HTR-8/SVneo (cell line): ENCODE measurements around the gene CTDP1.

Source experiments
- DNase-seq: peaks from one replicate; pipeline ENCODE4 v3.0.0; 2011; ENCODE audit warnings: low spot score, mixed read lengths; ENCODE audit not compliant: insufficient read length
- FAIRE-seq: peaks from 2 replicates; lab custom pipeline; 2011; peaks lifted over from hg19 to GRCh38; lab: Jason Lieb, UNC

Gene CTDP1

DNA sequence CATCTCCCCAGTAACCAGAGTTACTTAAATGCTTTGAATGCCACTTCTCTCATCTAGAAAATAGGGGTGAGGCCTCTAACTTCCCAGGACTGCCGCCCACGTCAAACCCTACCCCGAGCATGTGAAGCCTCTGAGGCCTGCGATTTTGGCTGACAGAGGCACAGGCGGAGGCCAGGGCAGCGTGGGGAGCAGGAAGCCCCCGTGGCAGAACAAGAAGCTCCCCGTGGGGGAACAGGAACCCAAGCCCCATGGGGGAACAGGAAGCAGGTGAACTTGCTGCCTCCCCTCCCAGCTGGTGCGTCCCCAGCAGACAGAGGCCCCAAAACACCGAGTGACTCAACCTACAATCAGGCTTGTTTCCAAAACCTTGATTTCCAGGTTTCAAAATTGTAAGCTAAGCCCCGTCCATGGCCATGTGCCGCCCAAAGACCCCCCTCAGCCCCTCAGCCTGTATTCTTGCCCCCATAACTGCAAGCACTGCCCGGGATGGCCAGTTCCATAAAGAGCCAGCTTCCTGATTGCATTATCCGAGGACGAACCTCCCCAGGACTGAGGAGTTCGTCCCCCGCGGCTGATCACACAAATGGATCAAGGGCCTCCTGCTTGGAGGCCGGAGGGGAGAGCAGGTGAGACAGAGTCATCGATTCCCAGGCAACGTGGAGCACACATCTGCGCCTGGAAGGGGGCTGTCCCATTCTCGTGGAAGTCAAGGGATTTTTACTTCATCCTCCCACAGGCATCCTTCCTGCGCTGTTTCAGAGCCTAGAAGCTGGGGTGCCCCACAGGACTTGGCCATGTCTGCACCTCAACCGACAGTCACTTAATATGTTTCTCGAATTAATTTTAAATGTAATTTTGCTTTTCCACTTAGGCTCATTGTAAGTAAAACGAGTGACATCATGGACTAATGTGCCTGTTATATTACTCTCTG, 36.3 kb upstream of the CTDP1 start:
- FAIRE-seq (no peak), DNase-seq (no peak)

DNA sequence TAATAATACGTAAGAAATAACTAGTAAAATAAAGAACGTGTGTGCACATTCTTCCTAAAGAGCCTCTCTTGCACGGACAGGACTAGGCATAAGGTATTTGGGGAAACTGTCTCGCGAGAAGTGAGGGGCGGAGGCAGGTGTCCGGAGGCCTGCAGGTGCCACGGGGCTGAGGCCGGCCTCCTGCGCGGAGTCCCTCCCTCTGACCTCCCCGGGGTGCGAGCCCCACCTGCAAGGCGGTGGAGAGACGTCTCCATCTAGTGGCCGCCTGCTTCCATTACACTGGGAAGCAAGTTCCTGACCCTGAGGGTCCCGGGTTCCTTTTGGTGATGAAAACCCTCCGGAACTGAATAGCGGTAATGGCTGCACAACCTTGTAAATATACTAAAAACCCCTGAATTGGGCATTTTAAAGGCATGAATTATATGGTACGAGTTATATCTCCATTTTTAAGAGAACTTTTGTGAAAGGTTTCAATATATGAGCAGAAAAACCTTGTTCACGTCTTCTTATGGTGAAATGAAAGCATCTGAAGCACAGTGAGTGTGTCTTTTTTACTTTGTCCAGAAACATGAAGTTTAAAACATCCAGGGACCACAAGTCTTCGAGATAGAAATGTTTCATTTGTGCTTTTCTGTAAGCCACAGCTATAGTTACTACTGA, 35.5 kb upstream of the CTDP1 start:
- FAIRE-seq (no peak), DNase-seq (peak; percentile 64)

DNA sequence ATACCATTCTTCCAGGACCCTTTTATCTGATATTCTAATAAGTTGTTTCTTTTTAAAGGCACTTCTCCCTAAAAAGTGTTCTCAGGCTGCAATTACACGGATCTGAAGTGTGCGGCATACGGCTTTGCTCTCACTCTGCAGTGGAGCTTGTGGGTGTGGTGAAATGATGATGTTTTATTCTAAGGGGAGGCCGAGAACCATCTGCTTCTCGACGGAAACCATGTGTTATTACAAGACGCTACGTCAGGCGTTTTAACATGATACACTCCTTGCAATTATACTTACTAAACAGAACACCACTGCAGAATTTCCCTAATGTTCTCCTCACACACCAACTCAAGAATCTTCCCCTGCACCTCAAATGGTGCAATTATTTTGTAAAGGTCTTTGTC, 34.9 kb upstream of the CTDP1 start:
- DNase-seq (no peak), FAIRE-seq (no peak)

DNA sequence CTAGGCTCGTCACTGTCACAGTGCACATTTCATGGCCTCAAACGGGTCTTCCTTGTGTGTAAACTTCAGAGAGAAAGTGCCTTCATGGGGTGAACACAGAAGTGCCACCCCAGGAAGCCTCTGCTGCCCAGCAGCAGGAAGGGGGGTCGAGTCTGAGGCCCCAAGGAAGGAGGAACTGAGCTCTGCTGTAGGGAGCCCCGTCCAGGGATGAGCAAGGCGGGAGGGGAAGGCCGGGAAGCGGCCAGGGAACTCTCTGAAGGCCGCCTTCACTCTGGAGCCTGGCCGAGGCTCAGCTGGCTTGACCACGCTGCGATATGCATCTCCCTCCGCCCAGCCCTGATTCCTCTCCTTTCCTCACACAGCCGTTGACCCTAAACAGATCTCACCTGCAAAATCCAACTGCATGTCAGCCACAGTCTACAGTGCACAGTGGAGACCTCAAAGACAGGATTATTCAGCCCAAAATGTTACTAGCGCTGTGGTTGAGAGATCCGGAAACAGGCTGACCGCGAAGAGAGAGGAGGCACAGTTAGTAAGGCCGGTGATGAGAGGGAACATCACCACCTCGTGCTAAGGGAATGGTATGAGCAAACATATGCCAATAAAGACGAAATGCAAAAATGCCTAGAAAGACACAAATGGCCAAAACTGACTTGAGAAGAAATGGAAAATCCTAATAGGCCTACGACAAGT, 34.2 kb upstream of the CTDP1 start:
- DNase-seq, result no peak
- no peak for FAIRE-seq

DNA sequence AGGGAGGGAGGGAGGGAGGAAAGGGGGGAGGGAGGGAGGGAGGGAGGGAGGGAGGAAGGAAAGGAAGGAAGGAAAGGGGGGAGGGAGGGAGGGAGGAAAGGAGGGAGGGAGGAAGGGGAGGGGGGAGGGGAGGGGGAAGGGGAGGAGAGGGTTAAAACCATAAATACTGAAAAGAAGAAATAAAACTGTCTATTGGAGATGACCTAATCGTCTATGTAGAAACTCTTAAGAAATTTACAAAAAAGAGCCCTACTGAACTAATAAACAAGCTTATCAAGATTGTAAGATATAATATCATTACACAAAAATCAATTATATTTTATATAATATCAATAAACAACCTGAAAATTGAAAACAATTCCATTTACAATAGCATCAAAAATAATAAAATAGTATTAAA, 32.3 kb upstream of the CTDP1 start:
- no peak for DNase-seq
- no peak for FAIRE-seq

DNA sequence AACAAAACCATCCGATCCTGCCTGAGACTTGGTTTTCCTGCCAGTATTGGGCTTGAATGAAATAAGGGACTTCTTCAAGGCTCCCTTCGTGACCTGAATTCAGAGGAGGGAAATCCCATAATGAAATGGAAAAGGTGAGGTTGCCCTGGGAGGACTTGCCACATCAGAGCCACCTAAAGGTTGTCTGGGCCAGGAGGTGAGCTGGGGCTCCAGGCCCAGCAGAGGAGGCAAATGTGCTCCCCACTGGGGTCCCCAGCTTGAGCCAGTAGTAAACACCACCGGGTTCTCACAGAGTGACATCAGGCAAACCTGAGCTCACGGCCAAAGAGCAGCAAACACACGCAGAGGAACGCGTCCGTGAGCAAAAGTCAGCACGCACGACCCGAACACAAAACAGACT, 28.6 kb upstream of the CTDP1 start:
- FAIRE-seq (no peak), DNase-seq (no peak)

DNA sequence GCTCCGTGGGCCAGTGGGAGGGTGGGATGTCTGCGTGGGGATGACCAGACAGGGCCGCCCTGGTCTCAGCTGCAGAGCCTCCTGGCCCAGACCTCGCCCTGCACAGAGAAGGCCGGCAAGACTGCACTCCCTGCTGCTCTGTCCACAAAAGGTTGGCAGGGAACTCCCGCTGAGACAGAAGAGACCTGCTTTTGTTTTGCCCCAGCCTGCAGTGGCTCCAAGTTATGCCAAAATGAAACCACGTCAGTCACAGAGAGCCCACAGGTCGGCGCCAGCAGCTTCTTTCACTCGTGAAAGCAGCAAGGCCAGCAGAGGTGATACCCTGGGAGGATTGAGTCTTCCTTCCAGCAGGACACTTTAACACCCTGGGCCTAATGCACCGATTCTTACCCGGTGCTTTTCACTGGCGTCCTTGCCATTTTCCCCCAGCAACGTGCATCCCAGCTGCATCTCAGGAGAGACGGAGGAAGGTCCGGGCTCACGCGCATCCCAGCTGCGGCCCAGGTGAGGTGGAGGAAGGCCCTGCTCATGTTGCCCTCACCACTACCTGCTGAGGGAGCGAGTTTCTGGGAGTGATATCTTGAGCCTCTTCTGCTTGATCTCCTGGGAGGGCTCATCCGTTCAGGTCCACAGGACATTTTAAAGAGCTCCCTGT, 22.1 kb upstream of the CTDP1 start:
- DNase-seq (no peak), FAIRE-seq (no peak)

DNA sequence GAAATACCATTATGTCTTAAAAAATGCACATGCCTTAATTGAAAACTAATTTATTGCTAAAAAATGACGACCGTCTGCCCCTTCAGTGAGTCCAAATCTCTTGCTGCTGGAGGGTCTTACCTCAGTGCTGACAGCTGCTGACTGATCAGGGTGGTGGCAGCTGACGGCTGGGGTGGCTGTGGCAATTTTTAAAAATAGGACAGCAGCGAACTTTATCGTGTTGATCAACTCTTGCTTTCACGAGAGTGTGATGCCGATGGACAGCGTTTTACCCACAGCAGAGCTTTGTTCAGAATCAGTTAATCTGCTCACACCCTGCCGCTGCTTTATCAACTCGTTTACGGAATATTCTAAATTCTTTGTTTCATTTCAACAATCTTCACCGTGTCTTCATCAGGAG, 21.2 kb upstream of the CTDP1 start:
- FAIRE-seq (no peak), DNase-seq (no peak)

DNA sequence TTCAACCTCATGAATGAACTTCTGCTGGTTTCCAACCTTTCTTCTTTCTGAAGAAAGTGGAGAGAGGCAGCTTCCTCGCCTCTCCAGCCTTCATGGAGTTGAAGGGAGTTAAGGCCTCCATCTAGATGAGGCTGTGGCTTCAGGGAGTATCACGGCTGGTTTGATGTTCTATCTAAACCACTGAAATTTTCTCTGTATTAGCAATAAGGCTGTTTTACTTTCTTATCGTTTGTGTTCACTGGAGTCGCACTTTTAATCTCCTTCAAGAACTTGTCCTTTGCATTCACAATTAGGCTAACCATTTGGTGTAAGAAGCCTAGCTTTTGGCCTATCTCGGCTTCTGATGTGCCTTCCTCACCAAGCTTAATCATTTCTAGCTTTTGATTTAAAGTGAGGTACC, 19.9 kb upstream of the CTDP1 start:
- DNase-seq, result no peak
- no peak for FAIRE-seq

DNA sequence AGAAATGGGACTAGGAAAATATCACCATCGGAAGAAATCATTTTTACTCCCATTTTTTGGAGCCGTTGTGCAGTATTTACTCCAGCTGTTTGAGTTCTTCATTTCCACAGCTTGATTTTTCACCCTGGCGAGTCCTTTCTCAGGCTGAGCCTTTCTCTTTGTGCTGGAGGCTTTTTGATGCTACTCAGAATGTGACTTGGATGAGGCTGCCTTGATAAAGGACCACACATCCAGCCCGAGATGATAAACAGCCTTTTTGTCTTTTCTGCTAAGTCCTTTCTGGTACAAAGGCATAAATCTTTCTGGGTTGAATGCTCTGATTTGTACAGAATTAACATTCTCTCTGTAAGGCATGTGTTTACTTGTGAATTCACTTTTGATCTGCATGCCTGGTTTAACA, 17.6 kb upstream of the CTDP1 start:
- no peak for FAIRE-seq
- DNase-seq, result no peak

DNA sequence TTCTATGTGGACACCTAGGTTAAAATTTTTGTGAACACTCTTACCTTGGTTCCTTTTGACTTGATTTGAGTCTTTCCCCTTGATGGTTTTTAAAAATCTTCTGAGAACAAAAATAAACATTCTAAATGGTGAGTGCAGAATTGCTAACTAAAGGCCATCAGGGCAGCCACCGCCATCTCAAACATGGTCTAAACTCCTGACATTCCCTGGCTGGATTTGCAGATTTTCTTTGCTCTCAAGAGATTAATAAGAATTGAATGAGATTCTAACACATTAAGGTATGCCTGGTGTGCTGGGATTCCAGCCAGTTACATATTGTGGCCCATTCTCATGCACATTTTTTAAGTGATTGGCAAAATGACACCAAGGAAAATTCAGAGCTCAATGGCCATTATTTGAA, 17.2 kb upstream of the CTDP1 start:
- FAIRE-seq (no peak), DNase-seq (no peak)

DNA sequence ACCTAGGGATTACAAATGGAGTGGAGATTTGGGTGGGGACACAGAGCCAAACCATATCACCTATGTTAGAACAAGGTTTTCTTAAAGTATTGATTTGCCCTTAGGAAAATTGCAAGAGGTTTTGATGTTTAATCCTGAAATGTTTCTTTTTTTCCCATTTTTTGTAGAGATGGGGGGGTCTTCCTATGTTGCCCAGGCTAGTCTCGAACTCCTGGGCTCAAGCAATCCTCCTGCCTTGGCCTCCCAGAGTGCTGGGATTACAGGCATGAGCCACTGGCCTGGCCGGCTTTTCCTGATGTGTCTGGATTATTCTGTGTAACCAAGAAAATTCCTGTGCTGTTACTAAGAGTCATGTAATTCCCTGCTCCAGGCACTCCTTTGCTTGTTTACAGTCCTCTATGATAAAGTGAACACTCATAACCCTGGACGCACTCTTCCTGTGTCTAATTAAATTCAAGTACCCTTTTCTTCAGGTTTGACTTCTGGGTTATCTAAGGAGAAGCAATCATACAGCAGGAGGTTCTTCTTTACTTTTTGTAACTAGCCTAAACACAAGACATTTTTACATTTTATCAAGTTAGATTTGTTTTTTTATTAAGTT, 15.0 kb upstream of the CTDP1 start:
- DNase-seq (peak; percentile 15), FAIRE-seq (no peak)

DNA sequence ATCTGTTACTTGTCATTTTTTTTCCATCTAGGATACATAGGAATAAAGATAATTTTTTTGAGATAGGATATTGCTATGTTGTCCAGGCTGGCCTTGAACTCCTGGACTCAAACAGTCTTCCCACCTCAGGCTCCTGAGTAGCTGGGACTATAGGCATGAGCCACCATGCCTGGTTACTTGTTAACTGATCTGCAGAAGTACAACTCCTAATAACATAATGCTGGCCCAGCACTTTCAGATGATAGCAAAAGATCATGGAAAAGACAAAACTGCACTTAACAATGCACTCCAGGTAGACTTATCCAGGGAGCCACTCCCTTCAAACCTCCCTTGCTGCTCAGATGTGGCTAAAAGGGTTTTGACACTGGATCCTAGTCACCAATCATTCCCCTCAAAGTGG, 11.4 kb upstream of the CTDP1 start:
- FAIRE-seq, result no peak
- no peak for DNase-seq

DNA sequence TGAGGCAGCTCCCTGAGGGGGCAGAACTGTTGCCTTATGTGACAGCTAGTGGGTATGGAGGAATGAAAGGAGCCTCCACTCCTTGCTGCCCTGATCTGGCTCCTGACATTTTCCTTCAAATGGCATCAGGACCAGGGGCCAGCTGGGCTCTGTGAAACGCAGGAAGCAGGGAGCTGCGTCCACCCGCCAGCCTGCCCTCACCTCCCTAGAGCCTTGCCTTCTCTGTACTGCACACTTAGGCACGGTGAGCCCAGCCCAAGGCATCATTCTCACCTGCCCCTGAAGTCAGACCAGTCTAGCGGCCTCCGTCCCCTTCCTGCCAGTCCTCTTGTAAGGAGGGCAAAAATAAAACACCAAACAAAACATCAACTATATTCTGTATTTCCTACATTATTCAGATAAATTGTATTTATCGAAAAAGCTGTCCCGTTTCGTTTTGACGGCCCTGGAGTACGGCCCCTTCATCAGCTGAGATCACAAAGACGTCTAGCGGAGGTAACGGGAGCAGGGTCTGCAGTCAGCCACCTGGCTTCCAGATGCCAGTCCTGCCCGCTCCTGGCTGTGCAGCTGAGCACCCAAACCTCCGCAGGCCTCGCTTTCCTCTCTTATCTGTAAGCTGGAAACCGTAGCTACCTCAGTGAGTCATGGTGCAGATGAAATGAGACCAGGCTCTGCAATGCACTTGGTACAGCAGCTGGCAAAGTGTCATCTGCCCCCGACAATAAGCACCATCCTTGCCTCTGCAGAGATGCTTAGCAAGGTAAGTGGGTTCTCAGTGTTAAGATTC, 6.9 kb upstream of the CTDP1 start:
- FAIRE-seq, result no peak
- DNase-seq, result no peak

DNA sequence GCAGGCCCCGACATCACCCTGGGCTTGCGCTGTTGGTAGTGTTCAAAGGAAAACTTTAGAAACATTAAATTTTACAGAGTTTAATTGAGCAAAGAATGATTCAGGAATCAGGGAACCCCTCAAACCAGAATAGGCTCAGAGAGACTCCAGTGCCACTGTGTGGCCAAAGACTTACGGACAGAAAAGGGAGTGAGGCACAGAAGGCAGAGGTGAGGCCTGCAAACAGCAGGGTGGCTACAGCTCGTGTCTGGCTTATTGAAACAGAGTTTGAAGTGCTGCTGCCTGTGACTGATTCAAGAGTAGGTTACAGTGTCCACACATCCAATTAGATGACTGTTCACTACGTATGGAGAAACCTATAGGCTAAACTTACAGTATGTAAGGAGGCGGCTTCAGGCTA, 2.4 kb upstream of the CTDP1 start:
- no peak for FAIRE-seq
- no peak for DNase-seq

DNA sequence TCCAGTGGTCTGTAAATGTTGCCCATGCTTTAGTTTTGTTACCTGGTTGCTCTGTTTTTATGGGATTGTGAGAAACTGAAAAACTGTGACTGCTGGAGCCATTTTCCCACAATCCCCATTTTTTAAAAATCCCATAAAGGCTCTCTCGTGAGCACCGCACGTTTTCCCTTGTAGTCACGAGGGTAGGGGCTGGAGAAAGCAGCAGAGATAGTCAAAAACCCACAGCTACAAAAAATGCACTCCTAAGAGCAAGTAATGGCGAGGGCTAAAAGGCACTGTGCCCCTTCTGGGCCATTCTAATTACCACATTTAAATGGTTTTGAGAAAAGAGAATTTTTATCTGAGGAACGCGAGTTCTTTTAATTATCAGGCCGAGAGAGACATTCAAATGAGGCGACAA, 1.8 kb upstream of the CTDP1 start:
- DNase-seq (no peak), FAIRE-seq (no peak)

DNA sequence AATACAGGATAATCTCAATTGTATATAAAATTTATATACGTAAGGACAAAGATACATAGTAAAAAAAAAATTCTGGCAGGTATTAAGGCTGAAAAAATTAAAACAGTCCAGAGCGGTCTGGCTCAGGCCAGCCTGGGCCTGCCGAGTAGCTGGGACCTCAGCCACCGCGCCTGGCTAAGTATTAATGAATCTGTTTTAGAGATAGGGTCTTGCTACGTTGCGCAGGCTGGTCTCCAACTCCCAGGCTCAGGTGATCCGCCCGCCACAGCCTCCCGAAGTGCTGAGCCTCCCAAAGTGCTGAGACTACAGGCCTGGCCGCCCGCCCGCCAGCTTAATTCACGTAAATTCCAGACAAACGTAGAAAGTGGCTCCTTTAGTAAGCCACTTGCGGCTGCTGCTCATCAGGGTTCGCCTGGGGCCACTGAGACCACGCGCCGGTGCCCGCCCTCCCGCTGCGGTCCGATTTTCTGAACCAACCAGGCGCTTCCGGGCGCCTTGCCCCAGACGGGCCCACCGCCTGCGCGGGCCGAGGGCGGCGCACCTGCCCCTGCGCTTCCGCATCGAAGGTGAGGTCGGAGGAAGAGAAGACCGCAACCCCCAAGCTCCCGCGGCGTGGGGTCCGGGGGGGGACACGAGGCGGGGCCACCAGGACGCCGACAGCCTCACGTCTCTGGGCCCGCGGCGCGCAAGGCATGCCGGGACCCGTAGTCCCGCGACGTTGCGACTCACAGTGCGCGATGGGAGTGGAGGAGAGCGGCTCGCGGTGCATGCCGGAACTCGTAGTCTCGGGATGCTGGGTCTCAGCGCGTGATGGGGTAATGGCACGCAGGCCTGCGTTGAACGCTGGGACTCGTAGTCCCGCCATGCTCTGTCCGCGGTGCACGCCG, 695 bp upstream of the CTDP1 start:
- peak; percentile 90 for DNase-seq
- FAIRE-seq, result peak; percentile 91

DNA sequence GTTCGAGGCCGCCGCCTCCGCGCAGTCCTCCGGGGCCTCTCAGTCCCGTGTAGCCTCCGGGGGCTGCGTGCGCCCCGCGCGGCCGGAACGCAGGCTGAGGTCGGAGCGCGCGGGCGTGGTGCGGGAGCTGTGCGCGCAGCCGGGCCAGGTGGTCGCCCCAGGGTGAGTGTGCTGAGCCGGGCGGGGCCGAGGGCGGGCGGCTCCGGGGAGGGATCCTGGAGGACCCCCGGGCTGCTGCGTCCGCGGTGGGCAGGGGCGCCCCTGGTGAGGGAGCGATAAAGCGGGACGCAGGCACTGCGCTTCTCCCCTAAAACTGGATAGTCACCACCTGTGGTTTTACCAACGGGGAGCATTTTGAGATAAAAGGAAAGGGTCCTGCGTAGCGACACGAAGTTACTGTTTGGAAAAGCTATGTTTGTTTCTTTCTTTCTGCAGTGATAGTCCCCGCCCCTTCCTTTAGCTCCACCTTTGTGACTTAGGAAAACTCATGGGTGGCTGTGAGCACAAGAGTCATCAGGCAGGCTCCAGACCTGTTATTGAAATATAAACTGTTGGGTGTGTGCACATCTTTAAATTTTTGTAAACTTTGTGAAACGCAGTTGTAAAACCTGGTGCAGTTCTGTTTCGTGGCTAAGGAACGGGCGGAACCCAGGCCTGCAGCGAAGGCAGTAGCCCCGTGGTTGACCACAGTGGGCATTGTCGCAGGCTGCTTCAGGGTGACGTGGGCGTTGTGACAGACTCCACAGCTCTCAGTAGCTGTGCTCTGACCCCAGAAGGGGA, 687 bp downstream of the CTDP1 start:
- DNase-seq (peak; percentile 7), FAIRE-seq (no peak)
